ENCODE measurements around the gene IFRD1. TPM values are rescaled to one million over a fixed set of nuclear protein-coding genes. Genes with fewer than 3 reads are reported as not detected.

IFRD1 gene
- total and polyA plus RNA-seq, 2 donors (not counting 3 experiments of a cell fraction or from before 2014, with no cell fraction given) = 16.8 to 43.3 TPM

DNA sequence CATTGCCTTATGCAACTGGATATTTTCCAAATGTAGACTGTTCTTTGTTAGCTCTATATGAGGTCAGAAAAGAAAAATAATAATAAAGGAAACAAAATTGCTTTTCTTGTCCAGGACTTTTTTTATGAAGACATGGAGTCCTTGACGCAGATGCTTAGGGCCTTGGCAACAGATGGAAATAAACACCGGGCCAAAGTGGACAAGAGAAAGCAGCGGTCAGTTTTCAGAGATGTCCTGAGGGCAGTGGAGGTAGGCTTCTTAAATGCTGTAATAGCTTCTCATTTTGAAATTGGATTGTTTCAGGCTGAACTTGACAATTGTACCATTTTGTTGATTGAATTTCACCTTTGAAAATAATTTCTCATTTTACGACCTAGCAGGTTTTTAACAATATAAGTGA lies 17.6 kb downstream of the IFRD1 start:
- H3K27ac ChIP-seq (ENCODE audit: insufficient read depth, low read depth, low read length) = no peak overlapping the region
- BruUV-seq (replicated peaks) = no TSS peak
- no peak overlapping the region for H3K4me2 ChIP-seq (ENCODE audit: insufficient read depth, low read length)
- no peak overlapping the region for H3K9ac ChIP-seq (replicated peaks; ENCODE audit: extremely low read depth, insufficient read depth, low read length)
- H2AFZ ChIP-seq (ENCODE audit: low read depth, low read length) = no peak overlapping the region
- CTCF ChIA-PET = interaction anchor here (0.6 to 2.5 kb wide), 3 partner anchors 13 to 708 kb away, joined by 3 to 6 read pairs (median 5); partner anchors contain the start of gene LSMEM1
- peaks cover 16 to 50% of the 10 kb centered on the region in 2 experiments for H3K36me3 ChIP-seq (ENCODE audit: control insufficient read depth in 2 of 2, extremely low read depth in 1 of 2, insufficient read depth in 2 of 2, low read length in 2 of 2)
- H3K9me1 ChIP-seq (replicated peaks; ENCODE audit: control insufficient read depth, extremely low read depth, insufficient read depth, low read length) = no peaks in the 10 kb centered on the region
- peaks cover 6% of the 10 kb centered on the region for H4K20me1 ChIP-seq (replicated peaks; ENCODE audit: control insufficient read depth, extremely low read depth, insufficient read depth, low read length)
- FAIRE-seq (no peak), DNase-seq (ENCODE audit: low read depth, low spot score) (no peak)
- H3K9me3 ChIP-seq (replicated peaks; ENCODE audit: control insufficient read depth, insufficient read depth, low read length) = no peaks in the 10 kb centered on the region
- dilution Hi-C loops (cut with MboI; ENCODE audit: extremely low pct_ligation_motif_present, low sequenced_read_pairs) = no loop called here
- TF ChIP-seq GATA2 (IDR thresholded peaks at IDR 0.05; ENCODE audit: insufficient read depth, insufficient read length, low read depth, low read length) = no peak
- no peak for TF ChIP-seq POLR2AphosphoS5 (IDR thresholded peaks at IDR 0.05; ENCODE audit: insufficient read depth, low read depth, low read length)
- TF ChIP-seq, protein P1, sequence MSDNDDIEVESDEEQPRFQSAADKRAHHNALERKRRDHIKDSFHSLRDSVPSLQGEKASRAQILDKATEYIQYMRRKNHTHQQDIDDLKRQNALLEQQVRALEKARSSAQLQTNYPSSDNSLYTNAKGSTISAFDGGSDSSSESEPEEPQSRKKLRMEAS (IDR thresholded peaks at IDR 0.05; ENCODE audit: insufficient read depth, insufficient read length) = no peak
- no peak for TF ChIP-seq EZH2 (IDR thresholded peaks at IDR 0.05; ENCODE audit: borderline replicate concordance, low read depth, low read length, severe bottlenecking)
- no peaks in the 10 kb centered on the region for H3K4me1 ChIP-seq (ENCODE audit: control insufficient read depth, extremely low read depth, insufficient read depth, low read length)
- intact Hi-C loops (cut with micrococcal nuclease) = no loop called here
- POLR2A ChIA-PET = interaction anchor here (2.3 kb wide), 1 partner anchor 18 kb away, joined by 5 read pairs; the partner anchor contains the start of gene IFRD1
- H3K4me3 ChIP-seq (replicated peaks in 1 of 3; ENCODE audit: insufficient read depth in 1 of 3, low read depth in 1 of 3, low read length in 3 of 3) = no peak overlapping the region
- peaks cover 24% of the 10 kb centered on the region for H3K79me2 ChIP-seq (ENCODE audit: control insufficient read depth, insufficient read depth, low read length)
- no peaks in the 10 kb centered on the region for H3K27me3 ChIP-seq (ENCODE audit: control insufficient read depth in 2 of 2, insufficient read depth in 2 of 2, low read length in 2 of 2)

DNA sequence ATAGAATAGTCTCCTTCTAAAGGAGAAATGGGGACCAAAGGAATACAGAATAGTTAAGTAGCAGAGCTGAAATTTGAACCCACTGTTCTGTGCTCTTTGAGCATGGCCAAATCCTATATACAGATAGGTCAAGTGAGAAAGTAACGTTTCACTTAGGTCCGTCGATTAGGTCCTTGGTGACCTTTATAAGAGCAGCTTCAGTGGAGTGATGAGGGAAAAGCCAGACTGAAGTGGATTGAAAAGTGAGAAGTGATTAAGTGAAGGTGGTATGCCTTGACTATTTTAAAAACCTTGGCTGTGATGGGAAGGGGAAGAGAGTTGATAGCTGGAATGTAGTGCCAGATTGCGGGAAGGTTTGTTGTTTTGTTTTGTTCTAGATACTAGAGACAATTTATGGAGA lies 19.9 kb downstream of the IFRD1 start:
- Histone ChIP-seq H4K20me1 (replicated peaks; ENCODE audit: control insufficient read depth, extremely low read depth, insufficient read depth, low read length) (peaks cover 6% of the 10 kb centered on the region), H3K27me3 (ENCODE audit: control insufficient read depth in 2 of 2, insufficient read depth in 2 of 2, low read length in 2 of 2) (no peaks in the 10 kb centered on the region), H3K36me3 (ENCODE audit: control insufficient read depth in 2 of 2, extremely low read depth in 1 of 2, insufficient read depth in 2 of 2, low read length in 2 of 2) (peaks cover 16 to 46% of the 10 kb centered on the region in 2 experiments), H3K79me2 (ENCODE audit: control insufficient read depth, insufficient read depth, low read length) (peaks cover 20% of the 10 kb centered on the region), H3K9ac (replicated peaks; ENCODE audit: extremely low read depth, insufficient read depth, low read length) (no peak overlapping the region), H3K4me2 (ENCODE audit: insufficient read depth, low read length) (no peak overlapping the region), H3K9me1 (replicated peaks; ENCODE audit: control insufficient read depth, extremely low read depth, insufficient read depth, low read length) (no peaks in the 10 kb centered on the region), H3K27ac (ENCODE audit: insufficient read depth, low read depth, low read length) (no peak overlapping the region), H2AFZ (ENCODE audit: low read depth, low read length) (no peak overlapping the region), H3K4me3 (replicated peaks in 1 of 3; ENCODE audit: insufficient read depth in 1 of 3, low read depth in 1 of 3, low read length in 3 of 3) (no peak overlapping the region), H3K9me3 (replicated peaks; ENCODE audit: control insufficient read depth, insufficient read depth, low read length) (no peaks in the 10 kb centered on the region), H3K4me1 (ENCODE audit: control insufficient read depth, extremely low read depth, insufficient read depth, low read length) (no peaks in the 10 kb centered on the region)
- POLR2A ChIA-PET = no interaction called here
- BruUV-seq (replicated peaks) = no TSS peak
- DNase-seq (ENCODE audit: low read depth, low spot score) = no peak
- TF ChIP-seq FOS (IDR thresholded peaks at IDR 0.05; ENCODE audit: borderline replicate concordance, insufficient read depth, low read length) (no peak), GATA2 (IDR thresholded peaks at IDR 0.05; ENCODE audit: insufficient read depth, insufficient read length, low read depth, low read length) (no peak), POLR2AphosphoS5 (IDR thresholded peaks at IDR 0.05; ENCODE audit: insufficient read depth, low read depth, low read length) (no peak), MYC (IDR thresholded peaks at IDR 0.05; ENCODE audit: low read depth, low read length) (no peak), EZH2 (IDR thresholded peaks at IDR 0.05; ENCODE audit: borderline replicate concordance, low read depth, low read length, severe bottlenecking) (no peak), POLR2A (IDR thresholded peaks at IDR 0.05; ENCODE audit: low read depth, low read length) (no peak), JUN (IDR thresholded peaks at IDR 0.05; ENCODE audit: borderline replicate concordance, insufficient read depth, insufficient read length, low read depth) (no peak)
- TF ChIP-seq, protein P2, sequence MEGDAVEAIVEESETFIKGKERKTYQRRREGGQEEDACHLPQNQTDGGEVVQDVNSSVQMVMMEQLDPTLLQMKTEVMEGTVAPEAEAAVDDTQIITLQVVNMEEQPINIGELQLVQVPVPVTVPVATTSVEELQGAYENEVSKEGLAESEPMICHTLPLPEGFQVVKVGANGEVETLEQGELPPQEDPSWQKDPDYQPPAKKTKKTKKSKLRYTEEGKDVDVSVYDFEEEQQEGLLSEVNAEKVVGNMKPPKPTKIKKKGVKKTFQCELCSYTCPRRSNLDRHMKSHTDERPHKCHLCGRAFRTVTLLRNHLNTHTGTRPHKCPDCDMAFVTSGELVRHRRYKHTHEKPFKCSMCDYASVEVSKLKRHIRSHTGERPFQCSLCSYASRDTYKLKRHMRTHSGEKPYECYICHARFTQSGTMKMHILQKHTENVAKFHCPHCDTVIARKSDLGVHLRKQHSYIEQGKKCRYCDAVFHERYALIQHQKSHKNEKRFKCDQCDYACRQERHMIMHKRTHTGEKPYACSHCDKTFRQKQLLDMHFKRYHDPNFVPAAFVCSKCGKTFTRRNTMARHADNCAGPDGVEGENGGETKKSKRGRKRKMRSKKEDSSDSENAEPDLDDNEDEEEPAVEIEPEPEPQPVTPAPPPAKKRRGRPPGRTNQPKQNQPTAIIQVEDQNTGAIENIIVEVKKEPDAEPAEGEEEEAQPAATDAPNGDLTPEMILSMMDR (IDR thresholded peaks at IDR 0.05; ENCODE audit: extremely low read depth in 1 of 2, insufficient read depth in 1 of 2, low read depth in 1 of 2, low read length in 2 of 2) = no peak
- TF ChIP-seq, protein P1 (IDR thresholded peaks at IDR 0.05; ENCODE audit: insufficient read depth, insufficient read length) = no peak
- dilution Hi-C loops (cut with MboI; ENCODE audit: extremely low pct_ligation_motif_present, low sequenced_read_pairs) (no loop called here), intact Hi-C loops (cut with micrococcal nuclease) (no loop called here)
- FAIRE-seq = no peak
- CTCF ChIA-PET = no interaction called here
